Measurements from ENCODE around the gene ABCB10.
"Not testable (repeated sequence)": the region's sequence is repeated elsewhere in the genome, so short reads cannot be mapped to it uniquely, and the experiment has no call there.

Gene ABCB10

DNA sequence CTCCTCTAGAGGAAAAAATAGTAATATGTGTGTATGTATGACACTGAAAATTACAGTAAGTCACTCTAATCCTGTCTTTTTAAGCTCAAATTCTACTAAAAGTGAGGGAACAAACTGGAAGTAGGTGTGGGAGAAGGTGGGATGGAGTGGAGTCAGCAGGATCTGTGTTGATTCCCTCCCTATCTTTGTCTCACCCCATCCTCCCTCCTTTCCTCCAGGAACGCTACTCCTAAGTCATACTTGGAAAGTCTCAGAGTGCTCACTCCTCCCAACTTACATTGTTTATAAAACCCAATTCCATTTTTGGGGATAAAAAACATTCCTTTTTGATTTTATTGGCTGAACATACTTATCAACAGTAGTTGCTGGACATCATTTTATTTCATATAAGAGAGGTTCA, 35.5 kb downstream of the ABCB10 start:
- no peak for DNase-seq
- no peaks in the 10 kb centered on the region for H3K27me3 Mint-ChIP-seq (ENCODE audit: low read depth, poor library complexity)
- H3K9me3 Mint-ChIP-seq, result no peaks in the 10 kb centered on the region
- TF ChIP-seq, protein P1, sequence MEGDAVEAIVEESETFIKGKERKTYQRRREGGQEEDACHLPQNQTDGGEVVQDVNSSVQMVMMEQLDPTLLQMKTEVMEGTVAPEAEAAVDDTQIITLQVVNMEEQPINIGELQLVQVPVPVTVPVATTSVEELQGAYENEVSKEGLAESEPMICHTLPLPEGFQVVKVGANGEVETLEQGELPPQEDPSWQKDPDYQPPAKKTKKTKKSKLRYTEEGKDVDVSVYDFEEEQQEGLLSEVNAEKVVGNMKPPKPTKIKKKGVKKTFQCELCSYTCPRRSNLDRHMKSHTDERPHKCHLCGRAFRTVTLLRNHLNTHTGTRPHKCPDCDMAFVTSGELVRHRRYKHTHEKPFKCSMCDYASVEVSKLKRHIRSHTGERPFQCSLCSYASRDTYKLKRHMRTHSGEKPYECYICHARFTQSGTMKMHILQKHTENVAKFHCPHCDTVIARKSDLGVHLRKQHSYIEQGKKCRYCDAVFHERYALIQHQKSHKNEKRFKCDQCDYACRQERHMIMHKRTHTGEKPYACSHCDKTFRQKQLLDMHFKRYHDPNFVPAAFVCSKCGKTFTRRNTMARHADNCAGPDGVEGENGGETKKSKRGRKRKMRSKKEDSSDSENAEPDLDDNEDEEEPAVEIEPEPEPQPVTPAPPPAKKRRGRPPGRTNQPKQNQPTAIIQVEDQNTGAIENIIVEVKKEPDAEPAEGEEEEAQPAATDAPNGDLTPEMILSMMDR (IDR thresholded peaks at IDR 0.05), result no peak
- H3K27ac Mint-ChIP-seq, result peak overlapping the region; percentile 53
- peaks cover 28% of the 10 kb centered on the region for H3K36me3 Mint-ChIP-seq (ENCODE audit: low read depth)
- H3K4me1 Mint-ChIP-seq, result no peaks in the 10 kb centered on the region
- no peak overlapping the region for H3K4me3 Mint-ChIP-seq

DNA sequence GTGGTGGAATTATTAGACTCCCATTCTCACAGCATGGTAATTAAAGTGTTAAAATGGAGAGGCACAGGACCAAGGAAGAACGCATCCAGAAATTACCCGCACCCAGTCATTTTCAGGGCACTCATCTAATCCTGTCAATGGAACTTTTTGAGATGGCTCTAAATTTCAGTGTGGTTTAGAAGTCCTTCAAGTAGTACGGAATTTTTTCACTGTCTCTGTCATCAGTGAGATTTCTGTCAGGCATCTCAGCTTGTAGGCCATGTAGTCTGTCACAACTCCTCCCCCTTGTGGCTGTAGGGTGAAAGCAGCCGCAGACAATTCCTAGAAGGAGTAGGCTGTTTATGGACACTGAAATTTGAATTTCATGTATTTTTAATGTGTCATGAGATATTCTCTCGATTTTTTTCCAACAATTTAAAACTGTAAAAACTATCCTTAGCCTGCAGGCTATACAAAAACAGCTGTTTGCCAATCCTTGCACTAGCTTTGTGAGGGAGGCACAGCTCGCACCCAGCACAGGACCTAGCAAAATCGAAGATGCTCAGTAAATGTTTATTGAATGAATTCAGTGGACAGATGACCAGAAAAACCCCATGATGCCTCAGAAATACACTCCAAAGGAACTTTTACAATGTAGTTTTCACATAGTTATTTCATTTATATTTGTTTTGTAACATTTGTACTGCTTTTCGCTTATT, 43.8 kb downstream of the ABCB10 start:
- H3K4me3 Mint-ChIP-seq, result no peak overlapping the region
- H3K9me3 Mint-ChIP-seq, result no peaks in the 10 kb centered on the region
- H3K36me3 Mint-ChIP-seq (ENCODE audit: low read depth), result peaks cover 5% of the 10 kb centered on the region
- peak; percentile 60 for DNase-seq
- no peaks in the 10 kb centered on the region for H3K4me1 Mint-ChIP-seq
- TF ChIP-seq, protein P1 (IDR thresholded peaks at IDR 0.05), result peak; percentile 80
- no peak overlapping the region for H3K27ac Mint-ChIP-seq
- H3K27me3 Mint-ChIP-seq (ENCODE audit: low read depth, poor library complexity), result no peaks in the 10 kb centered on the region

DNA sequence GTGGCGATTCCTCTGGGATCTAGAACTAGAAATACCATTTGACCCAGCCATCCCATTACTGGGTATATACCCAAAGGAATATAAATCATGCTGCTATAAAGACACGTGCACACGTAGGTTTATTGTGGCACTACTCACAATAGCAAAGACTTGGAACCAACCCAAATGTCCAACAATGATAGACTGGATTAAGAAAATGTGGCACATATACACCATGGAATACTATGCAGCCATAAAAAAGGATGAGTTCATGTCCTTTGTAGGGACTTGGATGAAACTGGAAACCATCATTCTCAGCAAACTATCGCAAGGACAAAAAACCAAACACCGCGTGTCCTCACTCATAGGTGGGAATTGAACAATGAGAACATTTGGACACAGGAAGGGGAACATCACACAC, 46.9 kb downstream of the ABCB10 start:
- not testable (repeated sequence) for H3K27me3 Mint-ChIP-seq (ENCODE audit: low read depth, poor library complexity); H3K27ac Mint-ChIP-seq; H3K36me3 Mint-ChIP-seq (ENCODE audit: low read depth); H3K4me3 Mint-ChIP-seq; H3K9me3 Mint-ChIP-seq; DNase-seq
- H3K4me1 Mint-ChIP-seq, result peaks cover 24% of the 10 kb centered on the region

DNA sequence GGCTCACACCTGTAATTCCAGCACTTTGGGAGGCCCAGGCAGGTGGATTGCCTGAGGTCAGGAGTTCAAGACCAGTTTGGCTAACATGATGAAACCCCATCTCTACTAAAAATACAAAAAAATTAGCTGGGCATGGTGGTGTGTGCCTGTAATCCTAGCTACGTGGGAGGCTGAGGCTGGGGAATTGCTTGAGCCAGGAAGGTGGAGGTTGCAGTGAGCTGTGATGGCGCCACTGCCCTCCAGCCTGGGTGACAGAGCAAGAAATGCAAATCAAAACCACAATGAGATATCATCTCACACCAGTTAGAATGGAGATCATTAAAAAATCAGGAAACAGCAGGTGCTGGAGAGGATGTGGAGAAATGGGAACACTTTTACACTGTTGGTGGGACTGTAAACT, 47.3 kb downstream of the ABCB10 start:
- H3K27ac Mint-ChIP-seq; H3K4me3 Mint-ChIP-seq; H3K27me3 Mint-ChIP-seq (ENCODE audit: low read depth, poor library complexity); H3K36me3 Mint-ChIP-seq (ENCODE audit: low read depth); DNase-seq; H3K9me3 Mint-ChIP-seq: not testable (repeated sequence)
- H3K4me1 Mint-ChIP-seq, result peaks cover 28% of the 10 kb centered on the region

DNA sequence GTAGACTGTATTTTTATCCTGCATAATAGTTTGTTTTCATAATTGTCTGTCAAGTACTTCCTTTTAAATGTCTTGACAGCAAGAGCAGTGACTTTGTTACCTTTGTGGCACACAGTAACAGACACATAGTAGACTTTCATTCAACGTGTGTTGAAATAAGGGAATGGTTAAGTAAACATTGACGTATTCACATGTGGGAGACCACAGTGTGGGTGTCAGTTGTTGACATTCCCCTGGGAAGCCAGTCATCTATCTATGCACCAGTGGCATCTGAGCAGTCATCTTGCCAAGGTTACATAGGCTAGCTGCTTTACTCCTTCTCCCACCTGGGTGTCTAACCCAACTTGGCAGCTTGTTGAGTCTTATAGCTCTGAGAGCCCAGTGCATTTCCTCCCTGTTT, 48.9 kb downstream of the ABCB10 start:
- TF ChIP-seq, protein P1 (IDR thresholded peaks at IDR 0.05), result no peak
- H3K27ac Mint-ChIP-seq, result no peak overlapping the region
- H3K4me3 Mint-ChIP-seq, result peak overlapping the region; percentile 93

DNA sequence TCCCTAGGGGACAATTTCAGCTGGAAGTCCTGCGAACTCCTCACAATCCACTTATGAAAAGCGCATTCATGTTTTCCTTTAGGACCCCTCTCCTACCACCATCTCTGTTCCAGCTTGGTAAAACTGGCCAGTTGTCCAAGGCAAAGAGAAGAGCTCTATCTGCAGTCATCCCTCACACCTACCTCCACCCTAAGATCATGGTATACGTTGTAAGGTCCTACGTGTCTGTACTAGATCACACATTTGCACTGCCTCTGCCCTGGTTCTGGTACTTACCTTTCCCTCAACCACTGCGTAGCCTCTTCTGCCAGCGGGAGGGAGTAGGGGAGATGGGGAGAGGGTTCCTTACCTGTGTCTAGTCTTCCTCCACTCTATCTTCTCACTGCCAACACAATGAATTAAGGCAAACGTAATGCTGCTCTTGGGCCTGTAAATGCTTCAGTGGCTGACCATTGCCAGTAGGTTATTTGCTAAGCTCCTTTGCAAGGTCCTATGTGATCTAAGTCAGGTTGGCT, 49.6 kb downstream of the ABCB10 start:
- TF ChIP-seq, protein P1 (IDR thresholded peaks at IDR 0.05), result no peak
- DNase-seq, result no peak
- no peaks in the 10 kb centered on the region for H3K9me3 Mint-ChIP-seq

More for the DNA sequence above, 48.9 kb downstream of the ABCB10 start:
- Mint-ChIP-seq H3K9me3 (no peaks in the 10 kb centered on the region), H3K4me1 (peaks cover 28% of the 10 kb centered on the region), H3K36me3 (ENCODE audit: low read depth) (peaks cover 8% of the 10 kb centered on the region), H3K27me3 (ENCODE audit: low read depth, poor library complexity) (peaks cover 3% of the 10 kb centered on the region)
- no peak for DNase-seq

More for the DNA sequence above, 49.6 kb downstream of the ABCB10 start:
- Mint-ChIP-seq H3K4me3 (peak overlapping the region; percentile 93), H3K4me1 (peaks cover 28% of the 10 kb centered on the region), H3K27ac (peak overlapping the region; percentile 90), H3K27me3 (ENCODE audit: low read depth, poor library complexity) (peaks cover 3% of the 10 kb centered on the region), H3K36me3 (ENCODE audit: low read depth) (peaks cover 12% of the 10 kb centered on the region)
